ENCODE measurements around the gene HSPB7.
"Not testable (repeated sequence)": the region's sequence is repeated elsewhere in the genome, so short reads cannot be mapped to it uniquely, and the experiment has no call there.

The HSPB7 gene

GRCh38 chr1:16053781-16054502 is 36.1 kb upstream of the HSPB7 start:
- H3K4me3 ChIP-seq (ENCODE audit: low read length): no peak overlapping the region
- DNase-seq (ENCODE audit: low read depth, low spot score): peak; percentile 91

- not testable (repeated sequence) for H3K4me3 ChIP-seq (ENCODE audit: low read length); DNase-seq (ENCODE audit: low read depth, low spot score)
Observed at GRCh38 chr1:16051949-16052348, 34.1 kb upstream of the HSPB7 start.

- no peak overlapping the region for H3K4me3 ChIP-seq (ENCODE audit: low read length)
- DNase-seq (ENCODE audit: low read depth, low spot score): no peak
Observed at GRCh38 chr1:16051039-16051438, 33.2 kb upstream of the HSPB7 start.

GRCh38 chr1:16050328-16050727 is 32.5 kb upstream of the HSPB7 start:
- no peak overlapping the region for H3K4me3 ChIP-seq (ENCODE audit: low read length)

GRCh38 chr1:16048573-16049189 is 30.8 kb upstream of the HSPB7 start:
- peak; percentile 39 for DNase-seq (ENCODE audit: low read depth, low spot score)
- no peak overlapping the region; the same call in 1 of the 2 replicates for H3K4me3 ChIP-seq (ENCODE audit: low read length)

More at GRCh38 chr1:16050328-16050727, 32.5 kb upstream of the HSPB7 start:
- no peak for DNase-seq (ENCODE audit: low read depth, low spot score)

- H3K4me3 ChIP-seq (ENCODE audit: low read length): no peak overlapping the region
- DNase-seq (ENCODE audit: low read depth, low spot score): no peak
Observed at GRCh38 chr1:16047791-16048475, 30.1 kb upstream of the HSPB7 start.

- no peak overlapping the region for H3K4me3 ChIP-seq (ENCODE audit: low read length)
- no peak for DNase-seq (ENCODE audit: low read depth, low spot score)
Observed at GRCh38 chr1:16046842-16047241, 29.0 kb upstream of the HSPB7 start.

GRCh38 chr1:16043950-16044349 is 26.1 kb upstream of the HSPB7 start:
- no peak overlapping the region for H3K4me3 ChIP-seq (ENCODE audit: low read length)

GRCh38 chr1:16043521-16043920 is 25.7 kb upstream of the HSPB7 start, which contains the start of gene CLCNKB:
TSS of gene CLCNKB (plus strand) at chr1:16043782. CDS start at chr1:16044493, 711 bp downstream.
- no peak for DNase-seq (ENCODE audit: low read depth, low spot score)
- H3K4me3 ChIP-seq (ENCODE audit: low read length): no peak within 1 kb of the TSS

More at GRCh38 chr1:16043950-16044349, 26.1 kb upstream of the HSPB7 start:
- DNase-seq (ENCODE audit: low read depth, low spot score): no peak

- DNase-seq (ENCODE audit: low read depth, low spot score): not testable (repeated sequence)
Observed at GRCh38 chr1:16042654-16043053, 24.8 kb upstream of the HSPB7 start.

GRCh38 chr1:16042096-16042495 is 24.3 kb upstream of the HSPB7 start:
- H3K4me3 ChIP-seq (ENCODE audit: low read length): no peak overlapping the region
- no peak for DNase-seq (ENCODE audit: low read depth, low spot score)

More at GRCh38 chr1:16042654-16043053, 24.8 kb upstream of the HSPB7 start:
- not testable (repeated sequence) for H3K4me3 ChIP-seq (ENCODE audit: low read length)

- no peak overlapping the region for H3K4me3 ChIP-seq (ENCODE audit: low read length)
- no peak for DNase-seq (ENCODE audit: low read depth, low spot score)
Observed at GRCh38 chr1:16041200-16041599, 23.4 kb upstream of the HSPB7 start.

- not testable (repeated sequence) for H3K4me3 ChIP-seq (ENCODE audit: low read length); DNase-seq (ENCODE audit: low read depth, low spot score)
Observed at GRCh38 chr1:16039871-16040270, 22.0 kb upstream of the HSPB7 start.

- DNase-seq (ENCODE audit: low read depth, low spot score): no peak
- H3K4me3 ChIP-seq (ENCODE audit: low read length): no peak overlapping the region
Observed at GRCh38 chr1:16038620-16038912, 20.7 kb upstream of the HSPB7 start.

- H3K4me3 ChIP-seq (ENCODE audit: low read length); DNase-seq (ENCODE audit: low read depth, low spot score): not testable (repeated sequence)
Observed at GRCh38 chr1:16036461-16036860, 18.6 kb upstream of the HSPB7 start.

- H3K4me3 ChIP-seq (ENCODE audit: low read length); DNase-seq (ENCODE audit: low read depth, low spot score): not testable (repeated sequence)
Observed at GRCh38 chr1:16033103-16033632, 15.3 kb upstream of the HSPB7 start.

GRCh38 chr1:16032388-16033102 is 14.7 kb upstream of the HSPB7 start:
- no peak overlapping the region for H3K4me3 ChIP-seq (ENCODE audit: low read length)
- DNase-seq (ENCODE audit: low read depth, low spot score): peak; percentile 19

- no peak for DNase-seq (ENCODE audit: low read depth, low spot score)
- H3K4me3 ChIP-seq (ENCODE audit: low read length): no peak overlapping the region
Observed at GRCh38 chr1:16031551-16031950, 13.7 kb upstream of the HSPB7 start.

- no peak overlapping the region for H3K4me3 ChIP-seq (ENCODE audit: low read length)
- DNase-seq (ENCODE audit: low read depth, low spot score): no peak
Observed at GRCh38 chr1:16029288-16029687, 11.4 kb upstream of the HSPB7 start.

- not testable (repeated sequence) for H3K4me3 ChIP-seq (ENCODE audit: low read length); DNase-seq (ENCODE audit: low read depth, low spot score)
Observed at GRCh38 chr1:16029003-16029268, 11.1 kb upstream of the HSPB7 start.
